GM12878 (cell line): Measurements from ENCODE around the gene SUCNR1. TPM values are rescaled to one million over a fixed set of nuclear protein-coding genes. Genes with fewer than 3 reads are reported as not detected.

Experiments used
- ATAC-seq: fragments of 200-7000 bp; cut with Tn5 transposase; 3 replicates; pipeline ENCODE4 v1.9.1; 2020; ENCODE audit warnings: mild to moderate bottlenecking, moderate library complexity
- BruUV-seq: library from RNA; stranded (reverse); fragments of 400-500 nt; replicated peaks from 2 replicates; lab custom pipeline; 2021; lab: Mats Ljungman, UMichigan
- CTCF ChIA-PET: fragments of 300-600 bp; sonication (Branson Sonifier 250); formaldehyde crosslinking; extraction: SDS; loops from one replicate; lab custom pipeline; 2021; ENCODE audit warnings: inconsistent platforms; lab: Yijun Ruan, JAX
- POLR2A ChIA-PET: fragments of 350-600 bp; formaldehyde crosslinking; extraction: SDS; loops from one replicate; lab custom pipeline; 2021; ENCODE audit warnings: inconsistent platforms; lab: Charles Lee
- RAD21 ChIA-PET: fragments of 300-600 bp; sonication (Branson Sonifier 250); formaldehyde crosslinking; loops from one replicate; lab custom pipeline; 2023; ENCODE audit warnings: antibody characterized with exemption; ENCODE audit not compliant: unreplicated experiment; lab: Charles Lee
- SMC1A ChIA-PET: fragments of 300-600 bp; sonication (Branson Sonifier 250); formaldehyde crosslinking; loops from one replicate; lab custom pipeline; 2023; ENCODE audit not compliant: unreplicated experiment, uncharacterized antibody; lab: Charles Lee
- DNase-seq: peaks from one replicate; pipeline ENCODE4 v3.0.0-alpha.2; 2011; ENCODE audit warnings: low read depth, low spot score
- FAIRE-seq: peaks from 3 replicates; lab custom pipeline; 2011; peaks lifted over from hg19 to GRCh38; lab: Jason Lieb, UNC
- H2AFZ ChIP-seq: 2 replicates; pipeline ENCODE4 v1.6.0; 2011; ENCODE audit warnings: low read depth, low read length, control low read depth; ENCODE audit not compliant: control insufficient read depth
- H3K27ac ChIP-seq: 2 replicates; pipeline ENCODE4 v1.5.1; 2011; ENCODE audit warnings: control low read depth; ENCODE audit not compliant: control insufficient read depth, insufficient read depth
- H3K27me3 ChIP-seq, 2 experiments: replicated peaks in 1 of 2; 2 replicates each; pipeline versions ENCODE4 v1.6.0 to v1.6.1; 2011; ENCODE audit warnings: low read length in 1 of 2; ENCODE audit not compliant: control insufficient read depth in 2 of 2, insufficient read depth in 2 of 2
- H3K36me3 ChIP-seq, 2 experiments: 2 replicates each; pipeline ENCODE4 v1.5.1; 2011; ENCODE audit warnings: low read length in 1 of 2; ENCODE audit not compliant: control insufficient read depth in 2 of 2, insufficient read depth in 2 of 2
- H3K4me1 ChIP-seq: 2 replicates; pipeline ENCODE4 v1.6.1; 2011; ENCODE audit warnings: mild to moderate bottlenecking, low read length, moderate library complexity, mixed read lengths; ENCODE audit not compliant: control insufficient read depth, insufficient read depth
- H3K4me2 ChIP-seq: 2 replicates; pipeline ENCODE4 v1.6.0; 2011; ENCODE audit warnings: control low read depth; ENCODE audit not compliant: control insufficient read depth, insufficient read depth
- H3K4me3 ChIP-seq: fragments of 200-600 bp; sonication (generic); 2 replicates; pipeline ENCODE4 v1.5.1; 2016
- H3K79me2 ChIP-seq: 2 replicates; pipeline ENCODE4 v1.6.0; 2011; ENCODE audit warnings: low read length; ENCODE audit not compliant: control insufficient read depth, insufficient read depth
- H3K9ac ChIP-seq: 2 replicates; pipeline ENCODE4 v1.8.0; 2011; ENCODE audit warnings: low read length, control low read depth, mixed read lengths; ENCODE audit not compliant: control insufficient read depth, insufficient read depth
- H3K9me3 ChIP-seq: replicated peaks from 3 replicates; pipeline ENCODE4 v1.5.1; 2011; ENCODE audit warnings: mild to moderate bottlenecking, low read length; ENCODE audit not compliant: control insufficient read depth, insufficient read depth
- H4K20me1 ChIP-seq: 2 replicates; pipeline ENCODE4 v1.6.0; 2011; ENCODE audit not compliant: control insufficient read depth, insufficient read depth
- ATF2 ChIP-seq: IDR thresholded peaks from 2 replicates; pipeline ENCODE4 v1.6.1; 2012; ENCODE audit warnings: low read length, inconsistent platforms
- FOXM1 ChIP-seq: IDR thresholded peaks from 2 replicates; pipeline ENCODE4 v1.6.1; 2012; ENCODE audit warnings: low read depth, mild to moderate bottlenecking, inconsistent platforms, low read length, moderate library complexity
- HDAC6 ChIP-seq: fragments of 200-600 bp; sonication (generic); IDR thresholded peaks from one replicate; pipeline ENCODE4 v1.8.0; 2017; ENCODE audit warnings: antibody characterized with exemption; ENCODE audit not compliant: unreplicated experiment
- JUNB ChIP-seq: IDR thresholded peaks from 2 replicates; pipeline ENCODE4 v1.6.1; 2016; ENCODE audit warnings: antibody characterized with exemption, mild to moderate bottlenecking
- MEF2B ChIP-seq: fragments of 450-650 bp; IDR thresholded peaks from 2 replicates; pipeline ENCODE4 v1.6.1; 2018; ENCODE audit warnings: mild to moderate bottlenecking, moderate library complexity; ENCODE audit not compliant: partially characterized antibody, poor library complexity, severe bottlenecking
- MTA2 ChIP-seq: fragments of 450-650 bp; IDR thresholded peaks from 2 replicates; pipeline ENCODE4 v1.6.1; 2016; ENCODE audit warnings: low read depth, mild to moderate bottlenecking, moderate library complexity
- MYC ChIP-seq: IDR thresholded peaks from 2 replicates; pipeline ENCODE4 v1.6.1; 2011; ENCODE audit warnings: mild to moderate bottlenecking, low read length, moderate library complexity, inconsistent platforms; ENCODE audit not compliant: insufficient read depth, insufficient replicate concordance, insufficient read length, severe bottlenecking
- NFIC ChIP-seq: IDR thresholded peaks from 2 replicates; pipeline ENCODE4 v1.6.1; 2012; ENCODE audit warnings: low read depth, mild to moderate bottlenecking, inconsistent platforms, low read length, moderate library complexity
- PBX3 ChIP-seq: IDR thresholded peaks from 2 replicates; pipeline ENCODE4 v1.6.1; 2011; ENCODE audit warnings: mild to moderate bottlenecking, low read depth, low read length, moderate library complexity; ENCODE audit not compliant: insufficient replicate concordance
- SMARCA5 ChIP-seq: fragments of 450-650 bp; IDR thresholded peaks from 2 replicates; pipeline ENCODE4 v1.6.1; 2017; ENCODE audit warnings: mild to moderate bottlenecking
- WGBS: methylation state at CpG from one replicate; pipeline ENCODE4 v1.1.6; 2016; ENCODE audit warnings: low lambda C conversion rate; ENCODE audit not compliant: insufficient replicate concordance, insufficient coverage; ENCODE audit errors: missing lambda C conversion rate; 5-methylcytosine and 5-hydroxymethylcytosine counted together
- in situ Hi-C: fragments of 300-500 bp; cut with MboI; formaldehyde crosslinking; loops from 9 replicates; pipeline ENCODE4 v1.14.3; 2018; ENCODE audit warnings: mixed read lengths
- intact Hi-C: fragments of 100-400 bp; cut with micrococcal nuclease; formaldehyde crosslinking; loops from one replicate; pipeline ENCODE4 v1.14.2; 2022; ENCODE audit not compliant: unreplicated experiment
- polyA plus RNA-seq, 11 experiments: library from polyadenylated mRNA; depleted of rRNA in 4 of 11; unstranded in 6 of 11; stranded (reverse) in 5 of 11; fragments of >200 nt; fragmentation: Nextera tagmentation in 4 of 11; fragmentation: Illumina TruSeq in 1 of 11; extraction: Ambion mirVana in 4 of 11; extraction: Trizol in 1 of 11; gene quantifications; 1 replicate in 1 of 11; 2 replicates in 10 of 11; pipeline versions ENCODE4 v1.2.1 to v1.2.3, GENCODE V29; 2011 to 2016; ENCODE audit warnings: inconsistent platforms in 2 of 11, missing spikeins in 2 of 11, low read depth in 1 of 11
- total RNA-seq, 4 experiments: library from RNA; depleted of rRNA in 3 of 4; stranded (reverse); fragments of >200 nt in 3 of 4; fragmentation: Illumina TruSeq in 1 of 4; extraction: Trizol in 1 of 4; gene quantifications; 2 replicates each; pipeline versions ENCODE4 v1.2.1 to v1.2.3, GENCODE V29; 2013 to 2021

Gene SUCNR1
- total and polyA plus RNA-seq, 10 of the 15 experiments (the other 5 are each of a cell fraction or from before 2014, with no cell fraction given): 0.03 to 0.12 (median 0.07) TPM; not detected in 4

GRCh38 chr3:151879679-151880415, 6.4 kb downstream of the SUCNR1 start:
- peak overlapping the region; percentile 52; the same call in 1 of the 2 replicates for H3K27ac ChIP-seq
- RAD21 ChIA-PET: interaction anchor here (1.0 kb wide), 1 partner anchor 9 kb away, joined by 4 read pairs; no protein-coding TSS in a partner anchor
- no peak overlapping the region for H3K4me3 ChIP-seq
- H3K36me3 ChIP-seq: no peaks in the 10 kb centered on the region
- FAIRE-seq: peak; percentile 74
- TF ChIP-seq NFIC (peak; percentile 45; the same call in 1 of the 2 replicates), MEF2B (peak; percentile 32), ATF2 (peak; percentile 20), MTA2 (0 out of 2 replicates have a peak, but pooled peaks have one; percentile 19), SMARCA5 (0 out of 2 replicates have a peak, but pooled peaks have one; percentile 52), MYC (no peak), FOXM1 (peak; percentile 22; the same call in 1 of the 2 replicates), JUNB (peak; percentile 40), HDAC6 (no peak), PBX3 (no peak)
- TF ChIP-seq, all 136 proteins: peak for 7
- Histone ChIP-seq H3K4me2 (peak overlapping the region; percentile 47), H3K79me2 (no peaks in the 10 kb centered on the region), H3K27me3 (no peaks in the 10 kb centered on the region), H3K9ac (no peak overlapping the region; the same call in 1 of the 2 replicates), H4K20me1 (no peaks in the 10 kb centered on the region), H3K4me1 (peaks cover 4% of the 10 kb centered on the region; the same call in 1 of the 2 replicates), H2AFZ (peak overlapping the region; percentile 77), H3K9me3 (no peaks in the 10 kb centered on the region; the same call in 1 of the 3 replicates)
- 2% methylated on average over 3 of the region's 3 CpGs for WGBS
- BruUV-seq: no TSS peak
- DNase-seq: no peak
- intact Hi-C loops (no loop called here), in situ Hi-C loops (no loop called here)
- CTCF ChIA-PET: no interaction called here
- POLR2A ChIA-PET: interaction anchor here (0.6 kb wide), 1 partner anchor 13 kb away, joined by 4 read pairs; no protein-coding TSS in a partner anchor
- SMC1A ChIA-PET: no interaction called here
- peak; percentile 68 for ATAC-seq
